ENCODE results near the gene DNTT.

- no peak for TF ChIP-seq BHLHE40 (IDR thresholded peaks at IDR 0.05; ENCODE audit: borderline replicate concordance)
- TF ChIP-seq L3MBTL2 (conservative IDR thresholded peaks at IDR 0.05): no peak
- no peak for TF ChIP-seq ARNT (IDR thresholded peaks at IDR 0.05)
- no peak for TF ChIP-seq TARDBP (IDR thresholded peaks at IDR 0.05)
- no peak for TF ChIP-seq NFRKB (IDR thresholded peaks at IDR 0.05)
- no peak for TF ChIP-seq HDGF (IDR thresholded peaks at IDR 0.05; ENCODE audit: borderline replicate concordance)
Measured at GRCh38 chr10:96304230-96304629, at the start of gene DNTT.

All from HEK293T (cell line).